Osteoblast (primary cell): Measurements from ENCODE around the gene HIBADH. TPM values are rescaled to one million over a fixed set of nuclear protein-coding genes. Genes with fewer than 3 reads are reported as not detected.

Experiments used
- DNase-seq: peaks from one replicate; pipeline ENCODE4 v3.0.0; 2011; ENCODE audit warnings: low spot score, mixed read lengths; ENCODE audit not compliant: insufficient read length; ENCODE audit errors: missing footprints
- H2AFZ ChIP-seq: 2 replicates; pipeline ENCODE4 v1.6.0; 2011; ENCODE audit warnings: mild to moderate bottlenecking, low read length
- H3K27ac ChIP-seq: 2 replicates; pipeline ENCODE4 v1.5.1; 2011; ENCODE audit warnings: mild to moderate bottlenecking, low read depth, low read length, moderate library complexity
- H3K27me3 ChIP-seq: 2 replicates; pipeline ENCODE4 v1.6.0; 2012; ENCODE audit warnings: mild to moderate bottlenecking, control low read depth, inconsistent platforms, low read length, moderate library complexity; ENCODE audit not compliant: insufficient read depth
- H3K36me3 ChIP-seq: 2 replicates; pipeline ENCODE4 v1.5.1; 2011; ENCODE audit warnings: mild to moderate bottlenecking, low read length, control low read depth, moderate library complexity; ENCODE audit not compliant: insufficient read depth
- H3K4me1 ChIP-seq: 2 replicates; pipeline ENCODE4 v1.5.1; 2011; ENCODE audit warnings: mild to moderate bottlenecking, low read length, control low read depth, moderate library complexity; ENCODE audit not compliant: insufficient read depth
- H3K4me2 ChIP-seq: 2 replicates; pipeline ENCODE4 v1.6.0; 2011; ENCODE audit warnings: mild to moderate bottlenecking, low read length; ENCODE audit not compliant: insufficient read depth
- H3K4me3 ChIP-seq: fragments of 200-600 bp; sonication (generic); 3 replicates; pipeline ENCODE4 v1.5.1; 2012; ENCODE audit warnings: mild to moderate bottlenecking, low read length, inconsistent platforms; ENCODE audit not compliant: insufficient read depth
- H3K79me2 ChIP-seq: 2 replicates; pipeline ENCODE4 v1.6.0; 2012; ENCODE audit warnings: mild to moderate bottlenecking, low read length, control low read depth, inconsistent platforms; ENCODE audit not compliant: insufficient read depth
- H3K9me3 ChIP-seq: 2 replicates; pipeline ENCODE4 v1.5.1; 2011; ENCODE audit warnings: low read depth, low read length, control low read depth
- H4K20me1 ChIP-seq: 2 replicates; pipeline ENCODE4 v1.6.0; 2012; ENCODE audit warnings: mild to moderate bottlenecking, low read length, control low read depth; ENCODE audit not compliant: insufficient read depth
- total RNA-seq: library from RNA; depleted of rRNA; stranded (reverse); fragments of >200 nt; gene quantifications from 2 replicates; pipeline ENCODE4 v1.2.3, GENCODE V29; 2012
- TF ChIP-seq, protein P1 (sequence below): IDR thresholded peaks from 2 replicates; pipeline ENCODE4 v1.5.1; 2011; ENCODE audit warnings: mild to moderate bottlenecking, low read depth, low read length, moderate library complexity; ENCODE audit errors: extremely low read depth

Gene HIBADH
- total RNA-seq, 1 donor = 76.0 TPM

DNA sequence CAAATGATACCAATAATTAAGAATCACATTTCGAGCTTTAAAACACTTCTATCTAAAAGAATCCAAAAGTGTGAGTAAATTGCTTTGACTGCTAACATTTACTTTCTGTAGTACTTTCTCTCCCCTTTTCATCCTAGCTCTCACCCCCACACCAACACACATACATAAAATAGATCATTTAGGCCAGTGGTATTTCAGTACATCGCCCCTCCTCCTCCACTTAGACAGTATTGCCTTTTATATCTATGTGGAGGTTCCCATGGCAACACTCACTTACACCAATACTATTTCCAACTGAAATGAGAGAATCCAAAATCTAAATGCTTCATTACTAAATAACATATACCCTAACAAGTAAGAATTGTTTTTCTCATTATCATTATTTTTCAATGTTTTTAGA, 58.9 kb downstream of the HIBADH start:
- Histone ChIP-seq H3K4me1 (peaks cover 17% of the 10 kb centered on the region), H3K27me3 (no peaks in the 10 kb centered on the region), H3K27ac (no peak overlapping the region), H3K36me3 (no peaks in the 10 kb centered on the region), H3K4me2 (no peak overlapping the region), H3K4me3 (no peak overlapping the region), H3K9me3 (no peaks in the 10 kb centered on the region), H3K79me2 (no peaks in the 10 kb centered on the region), H4K20me1 (no peaks in the 10 kb centered on the region), H2AFZ (no peak overlapping the region)
- no peak for DNase-seq
- TF ChIP-seq, protein P1, sequence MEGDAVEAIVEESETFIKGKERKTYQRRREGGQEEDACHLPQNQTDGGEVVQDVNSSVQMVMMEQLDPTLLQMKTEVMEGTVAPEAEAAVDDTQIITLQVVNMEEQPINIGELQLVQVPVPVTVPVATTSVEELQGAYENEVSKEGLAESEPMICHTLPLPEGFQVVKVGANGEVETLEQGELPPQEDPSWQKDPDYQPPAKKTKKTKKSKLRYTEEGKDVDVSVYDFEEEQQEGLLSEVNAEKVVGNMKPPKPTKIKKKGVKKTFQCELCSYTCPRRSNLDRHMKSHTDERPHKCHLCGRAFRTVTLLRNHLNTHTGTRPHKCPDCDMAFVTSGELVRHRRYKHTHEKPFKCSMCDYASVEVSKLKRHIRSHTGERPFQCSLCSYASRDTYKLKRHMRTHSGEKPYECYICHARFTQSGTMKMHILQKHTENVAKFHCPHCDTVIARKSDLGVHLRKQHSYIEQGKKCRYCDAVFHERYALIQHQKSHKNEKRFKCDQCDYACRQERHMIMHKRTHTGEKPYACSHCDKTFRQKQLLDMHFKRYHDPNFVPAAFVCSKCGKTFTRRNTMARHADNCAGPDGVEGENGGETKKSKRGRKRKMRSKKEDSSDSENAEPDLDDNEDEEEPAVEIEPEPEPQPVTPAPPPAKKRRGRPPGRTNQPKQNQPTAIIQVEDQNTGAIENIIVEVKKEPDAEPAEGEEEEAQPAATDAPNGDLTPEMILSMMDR = no peak

DNA sequence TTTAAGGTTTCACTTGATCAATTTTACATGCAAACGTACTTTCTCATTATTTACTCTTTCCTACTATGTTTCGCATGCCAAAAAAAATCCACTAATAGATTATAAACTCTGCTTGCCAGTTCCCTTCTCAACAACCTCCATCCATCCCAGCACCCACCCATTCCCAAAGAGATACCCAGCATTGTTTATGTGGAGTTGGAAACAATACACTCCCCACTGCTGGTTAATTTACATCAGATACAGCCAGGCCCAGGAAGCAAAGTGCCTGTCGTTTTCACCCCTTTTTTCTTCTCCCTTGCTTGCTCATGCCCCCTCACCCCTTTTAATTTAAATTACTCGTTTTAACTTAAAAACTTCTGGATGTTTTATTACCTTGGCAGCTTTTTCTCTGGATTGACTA, 59.9 kb downstream of the HIBADH start:
- no peaks in the 10 kb centered on the region for H3K36me3 ChIP-seq
- H3K4me3 ChIP-seq = no peak overlapping the region
- TF ChIP-seq, protein P1 = no peak
- no peaks in the 10 kb centered on the region for H4K20me1 ChIP-seq
- H3K27me3 ChIP-seq = no peaks in the 10 kb centered on the region
- H3K4me2 ChIP-seq = peak overlapping the region; percentile 16
- H3K4me1 ChIP-seq = peaks cover 17% of the 10 kb centered on the region
- H3K9me3 ChIP-seq = no peaks in the 10 kb centered on the region
- no peak for DNase-seq
- H3K27ac ChIP-seq = no peak overlapping the region
- H2AFZ ChIP-seq = no peak overlapping the region
- no peaks in the 10 kb centered on the region for H3K79me2 ChIP-seq

DNA sequence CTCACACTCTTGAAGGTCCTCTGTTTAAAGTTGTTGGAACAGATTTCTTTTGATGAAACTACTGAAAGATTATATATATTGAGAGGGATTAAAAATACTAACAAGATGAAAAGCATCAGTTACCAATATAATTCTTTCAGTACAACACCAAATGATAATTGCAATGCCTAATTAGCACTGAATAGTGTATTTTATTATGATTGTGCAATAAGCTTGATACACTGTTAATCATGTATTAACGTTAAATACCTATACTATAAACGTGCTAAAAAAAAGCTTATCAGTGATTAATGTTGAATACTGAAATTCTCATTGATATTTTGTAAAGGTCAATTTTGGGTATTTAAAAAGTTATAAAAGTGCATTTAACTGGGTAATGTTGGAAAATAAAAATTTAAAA, 61.5 kb downstream of the HIBADH start:
- DNase-seq = no peak
- Histone ChIP-seq H3K4me2 (no peak overlapping the region), H3K4me3 (no peak overlapping the region), H2AFZ (no peak overlapping the region), H4K20me1 (no peaks in the 10 kb centered on the region), H3K79me2 (no peaks in the 10 kb centered on the region), H3K27me3 (no peaks in the 10 kb centered on the region), H3K4me1 (peaks cover 8% of the 10 kb centered on the region), H3K36me3 (no peaks in the 10 kb centered on the region), H3K9me3 (no peaks in the 10 kb centered on the region), H3K27ac (no peak overlapping the region)
- TF ChIP-seq, protein P1 = no peak

DNA sequence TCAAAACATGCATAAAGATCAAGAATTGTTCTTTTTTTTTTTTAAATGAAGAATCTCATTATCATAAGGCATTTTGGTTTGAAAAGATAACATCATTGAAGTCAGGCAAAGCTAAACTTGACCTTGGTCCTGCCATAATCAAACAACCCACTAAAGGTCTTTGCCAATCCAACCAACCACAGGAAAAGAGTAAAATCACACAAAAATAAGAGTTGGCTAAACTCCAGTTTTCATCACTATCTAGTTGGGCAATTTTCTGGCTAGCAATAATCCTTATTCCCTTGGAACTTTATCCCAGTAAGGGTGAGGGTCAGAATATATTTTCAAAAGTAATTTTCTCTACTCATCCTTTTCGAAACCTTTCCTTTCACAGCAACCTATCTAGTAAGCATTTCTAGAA, 62.4 kb downstream of the HIBADH start:
- Histone ChIP-seq H3K4me1 (peaks cover 2% of the 10 kb centered on the region), H3K4me3 (no peak overlapping the region), H3K9me3 (no peaks in the 10 kb centered on the region), H3K27me3 (no peaks in the 10 kb centered on the region), H3K36me3 (no peaks in the 10 kb centered on the region), H3K27ac (no peak overlapping the region), H2AFZ (no peak overlapping the region), H3K79me2 (no peaks in the 10 kb centered on the region), H3K4me2 (no peak overlapping the region), H4K20me1 (no peaks in the 10 kb centered on the region)
- no peak for DNase-seq
- TF ChIP-seq, protein P1 = no peak
